SK-N-SH (cell line): ENCODE measurements around the gene BIRC7.

Experiments used
- CHD2 ChIP-seq: fragments of 150-350 bp; IDR thresholded peaks from 2 replicates; pipeline ENCODE4 v1.6.1; 2018; ENCODE audit warnings: low read length; ENCODE audit not compliant: partially characterized antibody
- EP300 ChIP-seq, 2 experiments: IDR thresholded peaks; 2 replicates each; pipeline versions ENCODE4 v1.4.0 to v1.6.1; 2012; ENCODE audit warnings: borderline replicate concordance in 1 of 2, low read depth in 1 of 2, low read length in 1 of 2
- EZH2phosphoT487 ChIP-seq: fragments of 200-600 bp; sonication (generic); IDR thresholded peaks from 2 replicates; pipeline ENCODE4 v1.6.1; 2017; ENCODE audit warnings: low read depth, mixed run types, mild to moderate bottlenecking, antibody characterized with exemption, moderate library complexity, borderline replicate concordance
- FOXJ3 ChIP-seq: sonication (generic); formaldehyde crosslinking; IDR thresholded peaks from 2 replicates; pipeline ENCODE4 v1.5.1; 2020; ENCODE audit warnings: mild to moderate bottlenecking, missing genetic modification reagents
- FOXM1 ChIP-seq: IDR thresholded peaks from 2 replicates; pipeline ENCODE4 v1.4.0; 2012; ENCODE audit warnings: low read depth, mild to moderate bottlenecking
- JUND ChIP-seq: IDR thresholded peaks from 2 replicates; pipeline ENCODE4 v1.4.0; 2012
- MXI1 ChIP-seq: IDR thresholded peaks from 2 replicates; pipeline ENCODE4 v1.6.1; 2012; ENCODE audit warnings: mild to moderate bottlenecking, low read depth, low read length, improper control_type of control experiment
- POLR2AphosphoS5 ChIP-seq: IDR thresholded peaks from 2 replicates; pipeline ENCODE4 v1.6.1; 2012; ENCODE audit warnings: low read depth, low read length
- SMC3 ChIP-seq: IDR thresholded peaks from 2 replicates; pipeline ENCODE4 v1.6.1; 2012; ENCODE audit warnings: low read depth, low read length, improper control_type of control experiment
- TAF1 ChIP-seq: IDR thresholded peaks from 2 replicates; pipeline ENCODE4 v1.6.1; 2012; ENCODE audit warnings: low read depth, mild to moderate bottlenecking, low read length, moderate library complexity, borderline replicate concordance
- TF ChIP-seq, protein P1 (sequence below): fragments of 200-600 bp; sonication (generic); IDR thresholded peaks from 2 replicates; pipeline ENCODE4 v1.6.1; 2017; ENCODE audit warnings: antibody characterized with exemption, mild to moderate bottlenecking, moderate library complexity
- TF ChIP-seq, protein P2 (sequence below): IDR thresholded peaks from 2 replicates; pipeline ENCODE4 v1.4.0; 2012; ENCODE audit warnings: low read depth
- TF ChIP-seq, protein P3 (sequence below): IDR thresholded peaks from 2 replicates; pipeline ENCODE4 v1.6.1; 2012; ENCODE audit warnings: mild to moderate bottlenecking, low read depth, low read length, moderate library complexity

DNA sequence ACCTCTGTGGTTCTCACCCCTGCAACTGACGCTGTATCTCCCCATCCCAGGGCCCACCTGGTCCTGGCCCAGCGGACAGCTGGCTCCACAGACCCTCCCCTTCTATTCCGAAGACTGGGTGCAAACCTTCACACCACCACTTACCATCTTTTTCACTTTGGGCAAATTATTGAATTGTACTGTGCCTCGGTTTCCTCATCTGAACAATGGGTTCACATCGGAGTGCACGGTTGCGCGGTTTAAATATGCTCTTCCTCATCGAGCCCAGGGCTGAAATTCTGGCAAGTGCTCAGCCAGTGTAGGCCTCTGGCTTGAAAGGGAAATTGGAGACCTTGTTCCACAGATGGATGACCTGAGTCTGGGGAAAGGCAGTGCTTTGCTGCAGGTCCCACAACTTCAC, 34.0 kb downstream of the BIRC7 start:
- TF ChIP-seq, protein P1, sequence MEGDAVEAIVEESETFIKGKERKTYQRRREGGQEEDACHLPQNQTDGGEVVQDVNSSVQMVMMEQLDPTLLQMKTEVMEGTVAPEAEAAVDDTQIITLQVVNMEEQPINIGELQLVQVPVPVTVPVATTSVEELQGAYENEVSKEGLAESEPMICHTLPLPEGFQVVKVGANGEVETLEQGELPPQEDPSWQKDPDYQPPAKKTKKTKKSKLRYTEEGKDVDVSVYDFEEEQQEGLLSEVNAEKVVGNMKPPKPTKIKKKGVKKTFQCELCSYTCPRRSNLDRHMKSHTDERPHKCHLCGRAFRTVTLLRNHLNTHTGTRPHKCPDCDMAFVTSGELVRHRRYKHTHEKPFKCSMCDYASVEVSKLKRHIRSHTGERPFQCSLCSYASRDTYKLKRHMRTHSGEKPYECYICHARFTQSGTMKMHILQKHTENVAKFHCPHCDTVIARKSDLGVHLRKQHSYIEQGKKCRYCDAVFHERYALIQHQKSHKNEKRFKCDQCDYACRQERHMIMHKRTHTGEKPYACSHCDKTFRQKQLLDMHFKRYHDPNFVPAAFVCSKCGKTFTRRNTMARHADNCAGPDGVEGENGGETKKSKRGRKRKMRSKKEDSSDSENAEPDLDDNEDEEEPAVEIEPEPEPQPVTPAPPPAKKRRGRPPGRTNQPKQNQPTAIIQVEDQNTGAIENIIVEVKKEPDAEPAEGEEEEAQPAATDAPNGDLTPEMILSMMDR, result no peak
- no peak for TF ChIP-seq CHD2
- no peak for TF ChIP-seq JUND
- TF ChIP-seq, protein P2, sequence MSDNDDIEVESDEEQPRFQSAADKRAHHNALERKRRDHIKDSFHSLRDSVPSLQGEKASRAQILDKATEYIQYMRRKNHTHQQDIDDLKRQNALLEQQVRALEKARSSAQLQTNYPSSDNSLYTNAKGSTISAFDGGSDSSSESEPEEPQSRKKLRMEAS, result no peak
- TF ChIP-seq POLR2AphosphoS5, result no peak
- TF ChIP-seq SMC3, result no peak
- TF ChIP-seq EP300 (IDR thresholded peaks at IDR 0.05; ENCODE audit: borderline replicate concordance in 1 of 2, low read depth in 1 of 2, low read length in 1 of 2), result no peak
- TF ChIP-seq EZH2phosphoT487, result no peak
- TF ChIP-seq FOXM1, result no peak
- no peak for TF ChIP-seq TAF1
- no peak for TF ChIP-seq FOXJ3 (CRISPR knock-in tag)
- no peak for TF ChIP-seq MXI1
- TF ChIP-seq, protein P3, sequence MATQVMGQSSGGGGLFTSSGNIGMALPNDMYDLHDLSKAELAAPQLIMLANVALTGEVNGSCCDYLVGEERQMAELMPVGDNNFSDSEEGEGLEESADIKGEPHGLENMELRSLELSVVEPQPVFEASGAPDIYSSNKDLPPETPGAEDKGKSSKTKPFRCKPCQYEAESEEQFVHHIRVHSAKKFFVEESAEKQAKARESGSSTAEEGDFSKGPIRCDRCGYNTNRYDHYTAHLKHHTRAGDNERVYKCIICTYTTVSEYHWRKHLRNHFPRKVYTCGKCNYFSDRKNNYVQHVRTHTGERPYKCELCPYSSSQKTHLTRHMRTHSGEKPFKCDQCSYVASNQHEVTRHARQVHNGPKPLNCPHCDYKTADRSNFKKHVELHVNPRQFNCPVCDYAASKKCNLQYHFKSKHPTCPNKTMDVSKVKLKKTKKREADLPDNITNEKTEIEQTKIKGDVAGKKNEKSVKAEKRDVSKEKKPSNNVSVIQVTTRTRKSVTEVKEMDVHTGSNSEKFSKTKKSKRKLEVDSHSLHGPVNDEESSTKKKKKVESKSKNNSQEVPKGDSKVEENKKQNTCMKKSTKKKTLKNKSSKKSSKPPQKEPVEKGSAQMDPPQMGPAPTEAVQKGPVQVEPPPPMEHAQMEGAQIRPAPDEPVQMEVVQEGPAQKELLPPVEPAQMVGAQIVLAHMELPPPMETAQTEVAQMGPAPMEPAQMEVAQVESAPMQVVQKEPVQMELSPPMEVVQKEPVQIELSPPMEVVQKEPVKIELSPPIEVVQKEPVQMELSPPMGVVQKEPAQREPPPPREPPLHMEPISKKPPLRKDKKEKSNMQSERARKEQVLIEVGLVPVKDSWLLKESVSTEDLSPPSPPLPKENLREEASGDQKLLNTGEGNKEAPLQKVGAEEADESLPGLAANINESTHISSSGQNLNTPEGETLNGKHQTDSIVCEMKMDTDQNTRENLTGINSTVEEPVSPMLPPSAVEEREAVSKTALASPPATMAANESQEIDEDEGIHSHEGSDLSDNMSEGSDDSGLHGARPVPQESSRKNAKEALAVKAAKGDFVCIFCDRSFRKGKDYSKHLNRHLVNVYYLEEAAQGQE, result no peak
